GM19025 (cell line): ENCODE data around the gene LRMDA.

Experiments
- ATAC-seq: cut with Tn5 transposase; IDR thresholded peaks from one replicate; pipeline ENCODE4 v1.9.1; 2021; ENCODE audit warnings: mild to moderate bottlenecking, low read depth, moderate library complexity; ENCODE audit not compliant: unreplicated experiment

LRMDA gene

DNA sequence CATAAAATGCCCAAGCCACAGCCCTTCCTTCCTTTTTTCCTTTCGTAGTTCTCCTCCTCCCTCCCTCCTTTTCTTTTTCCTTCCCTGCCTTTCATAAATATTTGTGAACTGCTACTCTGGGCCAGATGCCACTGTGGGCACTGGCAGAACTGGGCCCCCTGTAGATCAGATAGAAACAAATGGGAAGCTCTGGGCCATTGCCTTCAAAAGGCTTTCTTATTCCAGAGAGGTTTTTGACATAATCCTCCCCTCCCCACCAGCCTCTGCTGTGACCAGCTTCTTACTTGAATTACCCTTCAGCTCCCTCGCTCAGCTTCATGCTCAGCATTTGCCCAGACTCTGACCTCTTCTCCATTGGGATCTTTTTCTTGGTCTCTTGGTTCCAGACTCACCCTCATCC, 886.8 kb downstream of the LRMDA start:
- ATAC-seq: no peak

DNA sequence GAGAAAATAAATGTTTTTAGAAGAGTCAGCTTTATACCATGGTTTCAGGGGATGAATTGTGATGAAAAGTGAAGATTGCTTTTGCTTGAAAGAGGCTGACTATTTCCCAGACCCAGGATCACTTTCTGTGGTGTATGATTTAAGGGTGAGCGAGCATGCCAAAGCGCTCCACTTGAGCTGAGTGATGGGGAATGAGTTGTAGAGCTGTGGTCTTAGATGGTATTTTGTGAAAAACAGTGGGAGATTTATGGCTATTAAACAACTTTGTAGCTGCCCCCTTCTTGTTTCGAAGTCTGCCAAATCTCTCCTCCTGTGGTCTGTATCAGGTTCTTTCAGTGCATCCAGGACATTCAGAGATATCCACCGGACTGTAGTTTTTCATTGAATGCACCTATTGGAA, 888.2 kb downstream of the LRMDA start:
- no peak for ATAC-seq

DNA sequence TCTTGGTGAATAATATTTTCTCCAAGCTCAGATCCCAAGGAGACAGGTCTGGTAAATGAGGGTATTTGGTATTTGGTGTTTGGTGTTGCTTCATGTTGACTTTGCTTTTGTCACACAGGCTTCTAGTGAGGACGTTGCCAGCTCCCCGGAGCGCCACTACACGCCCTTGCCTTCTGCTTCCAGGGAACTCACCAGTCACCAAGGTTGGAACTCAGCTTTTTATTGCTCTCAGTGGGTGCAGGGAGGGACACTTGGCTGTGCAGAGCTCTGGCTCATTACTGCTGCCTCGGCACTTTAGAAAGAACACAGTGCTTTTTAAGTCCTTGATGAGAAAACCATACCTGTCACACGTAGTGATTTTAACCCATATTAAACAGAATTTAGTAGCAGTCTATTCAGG, 892.9 kb downstream of the LRMDA start:
- no peak for ATAC-seq

DNA sequence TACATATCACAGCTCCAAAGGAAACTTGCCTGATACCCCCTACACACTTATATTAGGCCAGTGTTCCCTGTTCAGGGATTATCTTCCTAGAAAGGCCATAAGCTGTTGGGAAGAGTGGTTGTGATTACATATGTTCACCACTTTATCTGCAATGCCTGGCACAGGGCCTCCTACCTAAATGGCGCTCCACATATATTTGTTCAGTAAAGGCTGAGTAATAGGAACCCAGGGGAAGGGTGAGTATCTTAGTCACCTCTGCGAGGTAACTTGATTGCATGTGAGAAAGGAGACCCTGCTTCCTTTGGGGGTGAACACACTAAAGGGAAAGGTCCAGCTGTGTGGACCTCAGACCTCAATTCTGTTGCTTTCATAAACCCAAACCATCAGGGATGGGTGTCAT, 896.0 kb downstream of the LRMDA start:
- no peak for ATAC-seq

DNA sequence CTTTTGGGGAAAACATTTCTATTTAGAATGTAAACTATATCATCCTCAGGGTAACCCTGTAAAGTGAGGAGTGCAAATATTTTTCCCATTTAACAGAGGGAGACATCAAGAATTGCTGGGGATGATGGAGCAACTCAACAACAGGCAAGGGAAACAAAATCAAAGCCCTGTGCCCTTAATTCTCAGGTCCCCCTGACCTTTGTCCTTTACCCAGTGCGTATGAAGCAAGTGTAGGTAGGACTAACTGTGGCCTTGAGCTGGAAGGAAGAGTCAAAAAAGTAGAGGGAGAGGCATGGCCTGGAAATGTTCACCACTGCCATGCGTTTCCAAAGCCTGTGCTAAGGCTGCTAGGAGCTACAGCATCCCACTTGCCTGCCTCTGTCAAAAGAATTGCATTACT, 896.9 kb downstream of the LRMDA start:
- no peak for ATAC-seq

DNA sequence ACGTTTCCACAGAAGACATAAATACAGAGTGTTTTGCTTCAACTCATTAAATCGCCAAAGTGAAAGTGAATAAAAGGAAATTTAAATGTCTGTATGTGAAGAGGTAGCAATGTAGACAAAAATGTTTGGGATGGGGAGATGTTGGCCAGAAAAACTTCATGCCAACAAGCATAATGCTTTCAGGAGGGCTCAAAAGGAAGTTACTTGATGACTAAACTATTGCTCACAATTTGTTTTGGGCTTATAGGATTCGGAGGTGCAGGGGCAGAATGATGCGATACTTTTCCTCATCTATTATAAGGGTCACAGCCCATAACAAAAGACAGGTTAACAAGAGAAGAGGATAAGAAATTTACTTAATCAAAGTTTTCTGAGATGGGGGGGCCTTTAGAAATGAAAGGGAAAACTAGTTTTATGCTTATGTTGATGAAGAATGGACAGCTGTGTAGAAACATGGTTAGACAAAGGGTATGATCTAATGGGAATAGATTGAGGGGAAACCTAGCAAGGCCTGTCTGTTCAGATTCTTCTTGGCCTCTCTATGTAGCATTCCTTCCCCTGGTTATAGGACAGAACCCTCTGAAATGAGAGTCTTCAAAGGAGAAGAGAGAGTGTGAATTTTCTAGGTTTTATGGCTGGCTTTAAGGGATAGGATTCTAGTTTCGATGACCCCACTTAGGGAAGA, 898.6 kb downstream of the LRMDA start:
- ATAC-seq: no peak

DNA sequence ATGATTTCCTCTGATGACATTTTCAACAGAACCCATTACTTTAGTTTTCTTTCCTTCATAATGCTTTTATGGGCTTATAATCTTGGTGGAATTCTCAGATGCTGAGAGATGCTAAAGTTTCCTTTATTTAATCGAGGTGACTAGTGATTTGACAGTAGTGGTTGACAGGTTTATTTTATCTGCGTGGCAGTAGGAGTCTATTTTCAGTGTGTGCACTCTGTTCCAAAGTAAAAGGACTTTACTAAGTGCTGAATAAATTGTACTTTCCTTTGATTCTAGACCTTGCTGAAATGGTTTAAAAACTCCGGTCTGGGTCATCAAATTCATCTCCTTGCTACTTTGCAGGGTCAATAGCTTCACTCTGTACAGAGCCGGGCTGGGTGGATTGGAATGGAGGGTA, 900.3 kb downstream of the LRMDA start:
- no peak for ATAC-seq

DNA sequence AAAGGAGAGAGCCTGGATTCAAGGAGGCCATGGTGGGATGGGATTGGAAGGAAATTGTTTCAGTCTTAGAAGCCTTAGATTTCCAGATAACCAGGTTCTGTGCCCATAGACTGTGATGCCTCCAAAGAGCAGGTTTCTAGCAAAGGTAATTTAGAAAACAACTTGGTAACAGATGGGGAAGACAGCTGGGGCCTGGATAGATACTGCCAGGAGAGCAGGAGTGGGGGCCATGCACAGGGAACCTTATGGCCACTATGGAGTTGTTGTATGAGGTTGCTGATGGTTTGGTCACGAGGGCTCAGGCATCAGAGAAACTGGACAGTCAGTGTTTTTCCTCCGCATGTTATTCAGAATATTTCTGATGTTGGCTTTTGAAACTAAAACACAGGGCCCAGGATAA, 901.9 kb downstream of the LRMDA start:
- ATAC-seq: no peak

DNA sequence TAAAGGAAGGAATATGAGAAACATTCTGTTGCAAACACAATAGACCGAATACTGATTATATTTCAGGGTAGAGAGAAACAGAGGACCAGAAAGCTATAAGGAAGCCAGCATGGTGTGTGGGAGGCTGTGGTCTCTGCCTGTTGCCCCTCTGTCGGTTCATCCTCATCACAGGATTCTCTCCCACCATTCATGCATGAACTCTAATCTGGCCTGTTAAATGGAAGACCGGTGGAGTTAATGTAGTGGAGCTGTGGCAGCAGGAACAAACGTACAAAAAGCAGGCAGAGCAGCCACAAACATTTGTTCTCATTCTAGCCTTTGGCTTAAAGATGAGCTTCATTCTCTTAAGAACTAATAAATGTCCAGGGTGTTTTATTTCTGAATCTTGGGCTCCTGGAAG, 902.4 kb downstream of the LRMDA start:
- no peak for ATAC-seq

DNA sequence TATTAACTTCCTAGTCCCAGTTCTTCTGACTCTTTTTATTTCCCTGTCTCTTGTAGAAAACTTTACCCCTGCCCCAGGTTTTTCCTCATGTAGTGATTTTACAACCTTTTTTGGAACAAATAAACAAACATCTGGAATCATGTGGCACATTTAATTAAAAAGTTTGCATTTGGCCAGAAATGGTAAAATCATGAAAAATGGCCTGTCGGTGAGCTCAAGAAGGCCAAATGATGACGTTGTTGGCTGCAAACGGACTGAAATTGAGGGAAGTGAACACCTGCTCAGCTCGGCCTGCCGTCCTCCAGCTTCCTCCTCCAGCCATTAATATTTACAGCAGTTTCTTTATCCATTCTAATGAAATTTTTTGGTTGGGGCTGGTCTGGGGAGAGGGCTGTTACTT, 902.8 kb downstream of the LRMDA start:
- ATAC-seq: no peak

DNA sequence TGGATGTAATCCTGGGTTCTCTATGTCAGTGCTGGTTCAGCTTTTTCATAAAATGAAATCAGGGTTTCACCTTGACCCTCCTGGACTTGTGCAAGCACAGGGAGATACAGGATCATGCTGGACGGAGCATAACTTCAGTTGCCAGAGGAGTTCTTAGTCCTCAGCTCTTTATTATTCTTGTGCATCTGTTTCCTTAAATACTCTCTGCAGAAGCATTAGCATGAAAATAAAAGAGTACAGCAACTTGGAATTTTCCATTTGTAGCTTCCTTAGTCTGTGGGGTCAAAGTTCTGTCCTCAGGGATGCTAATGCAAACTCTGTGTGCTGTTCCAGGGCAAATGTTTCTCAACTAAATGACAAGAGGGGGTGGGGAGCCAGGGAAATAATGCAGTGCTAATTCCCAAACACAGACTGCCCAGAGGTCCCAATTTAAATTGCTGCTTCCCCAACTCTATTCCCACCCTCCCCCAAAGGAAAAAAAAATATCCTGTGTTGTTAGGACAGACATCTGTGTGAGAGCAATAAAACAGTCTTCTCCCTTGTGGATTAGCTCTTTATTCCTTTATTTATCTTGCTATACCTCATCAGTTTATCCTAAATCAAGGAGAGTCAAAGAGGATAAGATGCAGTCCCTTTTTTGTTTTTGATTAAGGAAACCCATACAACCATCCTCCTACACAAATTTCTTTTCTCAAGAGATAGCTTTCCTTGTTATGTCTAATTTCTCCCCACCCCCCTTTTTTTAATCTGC, 905.0 kb downstream of the LRMDA start:
- no peak for ATAC-seq

DNA sequence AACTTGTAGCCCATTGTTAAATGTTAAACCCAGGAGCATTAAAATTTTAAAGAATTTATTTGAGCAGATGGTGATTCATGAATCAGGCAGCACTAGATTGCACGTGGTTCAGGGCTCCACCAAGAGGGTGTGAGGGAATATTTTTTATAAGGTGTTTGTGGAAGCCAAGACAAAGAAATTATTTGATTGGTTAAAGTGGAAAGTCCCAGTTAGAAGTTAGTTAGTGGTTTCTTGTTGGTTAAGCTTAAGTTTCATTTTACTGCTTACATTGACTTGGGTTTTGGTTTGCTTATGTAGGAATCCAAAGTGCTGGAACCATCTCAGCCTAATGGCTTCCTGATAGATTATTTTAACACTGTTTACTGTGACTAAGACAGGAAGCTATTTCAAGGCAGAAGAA, 906.2 kb downstream of the LRMDA start:
- no peak for ATAC-seq

DNA sequence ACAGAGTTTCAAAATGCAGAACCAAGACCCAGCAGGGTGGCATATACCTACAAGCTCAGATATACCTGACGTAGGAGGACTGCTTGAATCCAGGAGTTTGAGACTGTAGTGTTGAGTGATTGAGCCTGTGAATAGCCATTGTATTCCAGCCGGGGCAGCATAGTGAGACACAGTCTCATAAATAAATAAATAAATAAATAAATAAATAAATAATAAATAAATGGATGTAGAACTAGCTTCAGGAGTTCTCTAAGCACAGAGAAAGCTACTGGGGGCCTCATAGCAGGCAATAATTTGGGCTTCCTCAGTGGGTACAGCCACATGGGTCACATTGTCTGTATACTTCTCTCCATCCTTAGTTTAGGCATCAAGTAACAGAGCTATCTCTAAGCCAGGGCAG, 906.8 kb downstream of the LRMDA start:
- ATAC-seq: no peak

DNA sequence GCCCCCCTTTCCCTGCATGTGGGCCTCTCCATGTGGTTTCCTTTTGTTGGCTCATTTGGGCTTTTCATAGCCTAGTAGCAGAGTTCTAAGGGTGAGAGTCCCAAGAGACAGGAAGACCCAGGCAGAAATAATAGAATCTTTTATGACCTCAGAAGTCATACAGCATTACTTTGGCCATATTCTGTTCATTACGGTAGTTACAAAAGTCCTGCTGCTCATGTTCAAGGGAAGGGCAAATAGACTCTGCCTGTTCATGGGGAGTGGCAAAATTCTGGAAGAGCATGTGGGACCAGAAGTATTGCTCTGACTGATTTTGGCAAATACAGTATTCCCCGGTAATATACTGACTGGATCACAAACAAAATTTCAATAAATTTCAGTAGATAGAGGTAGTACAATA, 910.3 kb downstream of the LRMDA start:
- no peak for ATAC-seq

DNA sequence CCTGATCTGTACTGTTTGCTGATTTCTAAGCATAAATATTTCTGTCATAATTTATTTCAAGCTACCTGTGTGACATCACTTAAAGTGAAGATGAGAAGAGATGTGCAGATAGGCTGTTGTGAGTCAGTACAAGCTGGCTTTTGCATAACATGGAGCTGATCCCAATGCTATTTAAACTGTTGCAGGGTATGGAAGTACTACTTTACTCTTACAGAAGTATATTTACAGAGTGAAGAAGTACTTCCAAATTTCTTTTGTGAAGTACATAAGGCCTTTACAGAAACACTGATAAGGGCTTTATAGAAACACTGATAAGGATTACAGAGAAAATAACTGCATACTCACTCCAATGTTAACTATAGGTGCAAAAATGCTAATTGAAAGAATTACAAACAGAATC, 911.6 kb downstream of the LRMDA start:
- ATAC-seq: no peak

DNA sequence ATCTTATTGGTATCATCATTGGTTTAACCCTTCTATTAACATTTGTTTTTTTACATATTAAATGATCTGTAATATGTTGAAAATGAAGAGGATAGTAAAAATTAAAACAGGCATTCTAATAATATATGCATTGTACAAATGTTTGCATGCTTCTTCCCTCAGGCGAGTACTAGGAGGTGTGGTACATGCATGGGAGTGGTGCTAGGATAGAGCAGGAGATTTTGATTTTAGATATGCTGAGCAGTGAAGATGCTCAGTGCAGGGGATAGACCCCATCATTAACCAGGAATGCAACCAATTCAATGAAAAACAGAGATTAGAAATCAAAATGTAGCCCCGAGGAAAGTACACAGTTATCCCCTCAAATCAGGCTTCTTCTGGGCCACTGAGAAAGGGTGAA, 916.4 kb downstream of the LRMDA start:
- no peak for ATAC-seq

DNA sequence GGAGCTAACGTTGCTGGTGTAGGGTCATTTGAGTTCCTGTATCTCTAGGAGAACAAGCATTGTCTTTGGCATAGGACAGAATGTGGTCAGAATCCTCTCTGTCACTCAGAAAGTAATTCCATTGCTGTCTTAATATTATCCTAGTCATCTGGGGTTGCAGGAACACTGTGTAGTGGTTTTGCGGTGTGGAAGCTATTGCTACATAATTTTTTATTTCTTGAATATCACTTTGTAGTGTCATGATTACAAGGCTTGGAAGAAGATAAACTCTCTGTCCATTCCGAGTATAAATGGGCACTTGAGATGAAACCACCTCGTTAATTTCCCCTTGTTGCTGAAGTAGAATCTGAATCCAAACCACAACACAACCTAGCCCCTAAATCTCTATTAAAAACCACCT, 919.2 kb downstream of the LRMDA start:
- ATAC-seq: no peak

DNA sequence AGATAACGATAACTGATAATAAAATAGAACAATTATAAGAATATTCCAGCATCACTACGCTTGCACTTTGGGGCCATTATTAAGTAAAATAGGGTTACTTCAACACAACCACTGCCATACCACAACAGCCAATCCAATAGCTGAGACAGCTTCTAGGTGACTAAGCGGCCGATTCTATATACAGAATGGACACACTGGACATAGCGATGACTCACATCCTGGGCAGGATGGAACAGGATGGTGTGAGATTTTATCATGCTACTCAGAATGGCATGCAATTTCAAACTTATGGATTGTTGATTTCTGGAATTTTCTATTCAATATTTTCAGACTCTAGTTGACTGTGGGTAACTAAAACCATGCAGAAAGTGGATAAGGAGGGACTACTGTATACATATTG, 920.9 kb downstream of the LRMDA start:
- ATAC-seq: no peak

DNA sequence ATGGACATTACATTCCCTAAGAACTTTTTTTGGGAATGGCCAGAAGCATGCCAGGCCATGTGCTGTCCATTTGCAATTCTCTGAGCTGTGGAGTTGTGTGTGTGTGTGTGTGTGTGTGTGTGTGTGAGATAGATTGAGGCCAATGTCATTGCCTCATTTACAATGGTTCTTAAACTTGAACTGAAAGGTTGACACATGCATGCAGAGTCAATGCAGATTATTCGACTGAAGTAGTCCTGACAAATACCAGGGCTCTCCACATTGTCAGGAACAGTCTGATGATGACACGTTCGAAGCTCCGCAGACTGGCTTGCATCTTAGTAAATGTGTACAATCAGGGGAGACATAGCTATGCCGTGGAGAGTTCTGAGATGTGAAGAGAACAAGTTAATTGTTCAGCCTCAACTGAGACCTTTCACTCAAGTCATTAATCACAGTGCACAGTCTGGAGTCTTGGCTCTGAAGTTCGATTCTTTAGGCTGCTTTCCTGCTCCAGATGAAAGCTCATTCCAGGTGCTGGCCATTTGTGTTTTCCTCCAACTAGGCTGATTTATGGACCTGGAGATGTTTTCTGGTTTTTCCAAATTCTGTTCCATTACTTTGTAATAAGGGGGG, 921.9 kb downstream of the LRMDA start:
- ATAC-seq: no peak

DNA sequence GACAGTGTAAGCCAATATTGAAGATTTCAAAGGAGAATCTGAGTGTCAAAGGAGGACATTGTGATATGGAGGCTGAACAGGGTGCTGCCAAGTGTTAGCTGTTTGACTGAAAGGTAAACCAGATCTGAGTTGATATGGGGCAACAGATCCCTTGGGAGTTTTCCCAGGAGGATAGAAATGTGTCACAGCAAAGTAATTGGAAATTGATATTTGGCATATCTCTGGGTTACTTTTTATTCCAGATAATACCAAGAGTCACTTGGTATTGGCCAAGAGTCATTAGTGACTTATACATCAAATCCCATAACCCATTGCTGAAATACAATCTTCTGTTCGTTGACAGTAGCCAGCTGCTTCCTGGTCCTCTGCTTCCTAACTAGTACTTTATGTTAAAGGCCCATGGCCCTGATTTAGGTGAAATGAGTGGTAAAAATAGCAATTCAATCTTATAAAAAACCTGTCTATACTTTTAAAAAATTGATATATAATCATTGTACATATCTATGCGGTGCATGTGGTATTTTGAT, 922.9 kb downstream of the LRMDA start:
- no peak for ATAC-seq

DNA sequence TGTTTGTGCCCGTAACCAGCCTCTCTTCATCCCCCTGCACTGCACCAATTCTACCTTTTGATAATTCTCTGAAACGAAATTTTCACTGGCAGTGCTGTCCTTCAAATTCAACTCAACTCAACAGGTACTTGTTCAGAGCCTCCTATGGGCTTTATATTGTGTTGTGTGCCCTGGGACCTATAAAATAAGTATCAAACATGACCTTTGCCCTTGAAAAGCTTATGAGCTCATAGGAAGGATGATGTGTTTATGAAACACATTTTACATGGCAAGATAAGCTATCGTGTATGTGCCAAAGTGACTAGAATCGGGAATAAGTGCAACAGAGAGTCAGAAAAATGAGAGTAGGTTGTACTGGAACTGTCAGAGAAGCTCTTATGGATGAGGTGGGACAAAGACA, 923.5 kb downstream of the LRMDA start:
- ATAC-seq: no peak

DNA sequence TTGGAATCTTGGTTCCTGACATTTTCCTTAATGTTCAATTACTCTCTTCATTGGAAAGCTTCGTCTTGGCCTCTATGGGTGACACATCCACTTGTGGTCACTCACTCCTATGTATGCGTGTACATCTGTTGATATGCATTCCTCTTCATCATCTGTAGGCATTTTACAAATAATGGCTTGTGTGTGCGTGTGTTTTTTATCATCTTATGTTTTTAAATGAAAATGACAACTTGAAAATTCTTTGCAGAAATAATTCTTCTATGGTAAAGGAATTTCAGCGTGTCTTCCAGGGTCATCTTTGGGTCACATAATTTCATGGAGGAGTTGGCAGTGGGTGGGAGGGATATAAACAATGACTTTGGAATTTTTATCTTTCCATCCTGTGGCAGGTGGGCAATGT, 925.1 kb downstream of the LRMDA start:
- no peak for ATAC-seq
